Stimulated activated CD4-positive, alpha-beta T cell treated with anti-CD3 and anti-CD28 coated beads, Interleukin-1b, Interleukin-23, amount 100 ng/mL, for 48 hours (primary cell): Measurements from ENCODE around the gene B4GALNT3.

Experiments
- DNase-seq: peaks from one replicate; pipeline ENCODE4 v3.0.0-alpha.2; 2020

B4GALNT3 gene

GRCh38 chr12:468671-469389, 9.1 kb downstream of the B4GALNT3 start:
- no peak for DNase-seq

- DNase-seq: no peak
Observed at GRCh38 chr12:470133-470532, 10.4 kb downstream of the B4GALNT3 start.

GRCh38 chr12:473198-473597, 13.5 kb downstream of the B4GALNT3 start:
- no peak for DNase-seq

DNA sequence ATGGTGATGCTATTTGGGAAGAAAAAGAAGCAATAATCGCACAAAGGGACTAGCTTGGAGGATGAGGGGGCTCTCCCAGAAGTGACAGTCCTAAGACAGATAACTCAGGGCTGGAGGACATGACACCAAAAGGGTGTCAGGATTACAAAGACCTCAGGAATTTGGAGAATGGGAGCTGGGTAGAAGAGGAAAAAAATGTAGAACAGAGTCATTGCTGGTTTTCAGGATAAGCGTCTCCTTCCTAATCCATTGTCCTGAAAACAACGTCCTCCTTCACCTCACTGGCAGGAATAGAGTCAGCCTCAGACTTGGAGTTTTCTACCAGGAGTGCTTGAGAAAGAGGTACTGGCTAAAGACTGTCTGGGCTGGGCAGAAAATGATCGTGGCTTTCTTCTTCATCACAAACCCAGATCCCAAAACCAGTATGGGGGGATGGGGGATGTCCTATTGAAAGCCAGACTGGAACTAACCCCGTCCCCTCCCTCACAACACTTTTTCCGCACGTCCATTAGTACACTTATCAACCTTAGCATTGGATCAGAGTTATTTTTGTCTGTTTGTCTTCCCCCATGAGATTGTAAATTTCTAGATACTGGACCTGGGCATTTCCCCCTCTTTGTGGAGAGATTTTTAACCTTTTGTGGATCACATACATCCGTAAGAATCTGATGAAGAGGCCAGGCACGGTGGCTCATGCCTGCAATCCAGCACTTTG, 14.3 kb downstream of the B4GALNT3 start:
- no peak for DNase-seq

GRCh38 chr12:475286-475685, 15.5 kb downstream of the B4GALNT3 start:
- no peak for DNase-seq

- no peak for DNase-seq
Observed at GRCh38 chr12:479161-479560, 19.4 kb downstream of the B4GALNT3 start.

GRCh38 chr12:480831-481816, 21.4 kb downstream of the B4GALNT3 start:
- DNase-seq: no peak

DNA sequence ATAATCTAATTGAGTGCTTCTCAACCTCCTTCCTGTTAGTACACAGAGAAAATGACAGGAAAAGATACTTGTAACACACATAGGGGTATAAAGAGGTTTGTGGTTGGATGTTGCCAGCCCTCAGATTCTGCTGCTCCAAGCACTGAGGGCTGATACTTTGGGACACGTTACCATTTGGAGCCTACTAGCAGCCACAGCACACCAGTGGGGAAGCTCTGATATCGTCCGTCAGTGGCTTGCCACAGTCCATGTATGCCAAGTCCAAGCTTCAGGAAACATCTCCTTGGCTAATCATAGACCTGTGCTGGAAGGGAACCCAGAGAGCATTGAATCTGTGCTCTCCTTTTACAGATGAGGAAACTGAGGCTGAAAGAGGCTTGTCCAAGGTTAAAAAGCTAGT, 22.3 kb downstream of the B4GALNT3 start:
- no peak for DNase-seq

GRCh38 chr12:484096-484495, 24.4 kb downstream of the B4GALNT3 start:
- DNase-seq: no peak

DNA sequence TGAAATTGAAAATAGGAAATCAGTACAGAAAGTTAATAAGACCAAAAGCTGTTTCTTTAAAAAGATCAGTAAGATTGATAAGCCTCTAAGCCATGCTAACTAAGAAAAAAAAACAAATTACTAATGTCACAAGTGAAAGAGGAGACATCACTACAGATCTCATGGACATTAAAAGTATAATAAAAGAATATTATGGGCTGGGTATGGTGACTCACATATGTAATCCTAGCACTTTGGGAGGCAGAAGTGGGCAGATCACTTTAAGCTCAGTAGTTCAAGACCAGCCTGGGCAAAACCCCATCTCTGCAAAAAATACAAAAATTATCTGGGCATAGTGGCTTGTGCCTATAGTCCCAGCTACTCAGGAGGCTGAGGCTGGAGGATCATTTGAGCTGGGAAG, 30.5 kb downstream of the B4GALNT3 start:
- DNase-seq: no peak

DNA sequence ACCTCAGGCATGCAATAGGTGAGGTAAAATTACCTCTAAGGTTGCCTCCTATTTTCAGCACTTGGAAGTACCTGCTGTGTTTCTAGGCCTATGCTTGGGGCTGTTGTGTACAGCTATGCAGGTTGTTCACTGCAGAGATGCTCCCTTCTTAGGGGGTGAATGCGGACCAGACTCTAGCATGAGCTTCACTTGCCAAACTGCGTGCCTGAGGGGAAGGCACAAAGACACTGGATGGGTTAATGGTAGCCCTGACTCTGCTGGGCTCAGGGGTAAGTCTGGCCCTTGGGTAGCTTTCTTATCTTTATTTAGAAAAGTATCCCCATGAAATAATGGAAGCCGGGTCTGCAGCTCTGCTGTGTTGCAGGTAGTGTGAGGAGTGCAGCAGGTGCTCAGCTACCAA, 35.7 kb downstream of the B4GALNT3 start:
- no peak for DNase-seq

DNA sequence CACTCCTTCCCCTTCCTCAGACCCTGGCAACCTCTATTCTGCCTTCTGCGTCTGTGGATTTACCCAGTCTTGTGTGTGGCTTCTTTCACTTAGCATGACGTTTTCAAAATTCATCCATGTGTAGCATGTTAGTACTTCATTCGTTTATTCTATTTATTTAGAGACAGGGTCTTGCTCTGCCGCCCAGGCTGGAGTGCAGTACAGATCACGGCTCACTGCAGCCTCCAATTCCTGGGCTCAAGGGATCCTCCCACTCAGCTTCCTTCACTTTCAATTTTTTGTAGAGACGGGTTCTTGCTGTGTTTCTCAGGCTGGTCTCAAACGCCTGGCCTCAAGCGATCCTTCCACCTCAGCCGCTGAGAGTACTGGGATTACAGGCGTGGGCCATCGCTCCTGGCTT, 37.0 kb downstream of the B4GALNT3 start:
- DNase-seq: no peak

- no peak for DNase-seq
Observed at GRCh38 chr12:497501-498160, 37.9 kb downstream of the B4GALNT3 start.

GRCh38 chr12:499837-500458, 40.2 kb downstream of the B4GALNT3 start:
- no peak for DNase-seq

- no peak for DNase-seq
Observed at GRCh38 chr12:501722-502447, 42.1 kb downstream of the B4GALNT3 start.

- no peak for DNase-seq
Observed at GRCh38 chr12:503111-503761, 43.5 kb downstream of the B4GALNT3 start.

DNA sequence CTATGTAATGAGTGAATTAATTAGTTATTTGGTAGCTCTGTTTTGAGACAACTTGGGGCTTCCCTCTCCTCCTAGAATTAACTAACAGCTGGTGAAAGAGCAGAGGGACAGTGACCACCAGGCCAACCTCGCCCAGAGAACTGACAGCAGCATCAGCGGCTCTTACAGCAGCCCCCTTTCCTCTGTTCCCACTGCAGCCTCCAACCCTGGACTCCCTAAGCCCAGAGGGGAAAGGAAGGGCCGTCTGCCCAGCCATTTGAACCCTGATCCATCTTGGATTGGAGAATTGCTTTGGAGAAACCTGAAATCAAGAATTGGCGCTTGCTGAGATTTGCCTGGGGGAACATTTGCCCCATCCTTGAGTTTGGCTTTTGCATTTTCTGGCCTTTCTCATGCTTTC, 45.5 kb downstream of the B4GALNT3 start:
- no peak for DNase-seq

- no peak for DNase-seq
Observed at GRCh38 chr12:507391-507796, 47.7 kb downstream of the B4GALNT3 start.

DNA sequence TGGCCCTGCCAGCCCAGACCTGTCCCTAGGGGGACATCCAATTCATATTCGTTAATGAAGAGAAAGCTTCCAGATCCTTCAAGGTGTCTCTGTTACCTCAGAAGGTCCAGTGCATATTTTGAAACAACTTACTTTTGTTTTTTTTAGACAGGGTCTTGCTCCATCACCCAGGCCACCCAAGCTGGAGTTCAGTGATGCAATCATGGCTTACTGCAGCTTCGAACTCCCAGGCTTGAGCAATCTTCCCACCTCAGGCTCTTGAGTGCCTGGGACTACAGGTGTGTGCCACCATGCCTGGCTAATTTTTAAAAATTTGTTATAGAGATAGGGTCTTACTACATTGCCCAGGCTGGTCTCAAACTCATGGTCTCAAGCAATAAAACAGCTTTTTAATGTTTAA, 48.4 kb downstream of the B4GALNT3 start:
- no peak for DNase-seq

GRCh38 chr12:508795-509194, 49.1 kb downstream of the B4GALNT3 start:
- DNase-seq: no peak

GRCh38 chr12:509500-509899, 49.8 kb downstream of the B4GALNT3 start:
- no peak for DNase-seq
